Measurements from ENCODE around the gene COBLL1.

COBLL1 gene

DNA sequence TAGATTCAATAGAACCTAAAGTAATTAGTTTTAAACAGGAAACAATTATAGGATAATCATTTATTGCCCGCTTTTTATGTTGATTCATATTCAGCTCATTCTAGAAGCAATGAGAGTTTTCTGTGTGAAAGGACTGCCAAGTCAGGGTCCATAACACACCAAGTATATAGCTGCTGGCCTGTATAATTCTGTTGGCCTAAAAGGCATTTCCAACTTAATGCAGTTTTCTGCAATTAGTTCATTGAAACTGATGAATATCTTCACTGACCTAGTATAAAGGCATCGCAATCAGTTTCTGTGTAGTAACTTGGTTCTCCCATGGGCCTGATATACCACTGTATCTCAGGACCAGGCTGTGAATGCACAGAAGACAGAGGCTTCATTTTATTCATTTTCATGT lies 151.3 kb downstream of the COBLL1 start:
- Histone ChIP-seq H3K9me3 (no peaks in the 10 kb centered on the region), H3K27ac (no peak overlapping the region), H3K36me3 (no peaks in the 10 kb centered on the region), H3K4me1 (ENCODE audit: control insufficient read depth in 1 of 2, insufficient read depth in 1 of 2, low read depth in 1 of 2, low read length in 1 of 2) (no peaks in the 10 kb centered on the region), H3K4me3 (ENCODE audit: low read depth in 1 of 2, low read length in 1 of 2) (no peak overlapping the region), H3K27me3 (no peaks in the 10 kb centered on the region)
- TF ChIP-seq, protein P1, sequence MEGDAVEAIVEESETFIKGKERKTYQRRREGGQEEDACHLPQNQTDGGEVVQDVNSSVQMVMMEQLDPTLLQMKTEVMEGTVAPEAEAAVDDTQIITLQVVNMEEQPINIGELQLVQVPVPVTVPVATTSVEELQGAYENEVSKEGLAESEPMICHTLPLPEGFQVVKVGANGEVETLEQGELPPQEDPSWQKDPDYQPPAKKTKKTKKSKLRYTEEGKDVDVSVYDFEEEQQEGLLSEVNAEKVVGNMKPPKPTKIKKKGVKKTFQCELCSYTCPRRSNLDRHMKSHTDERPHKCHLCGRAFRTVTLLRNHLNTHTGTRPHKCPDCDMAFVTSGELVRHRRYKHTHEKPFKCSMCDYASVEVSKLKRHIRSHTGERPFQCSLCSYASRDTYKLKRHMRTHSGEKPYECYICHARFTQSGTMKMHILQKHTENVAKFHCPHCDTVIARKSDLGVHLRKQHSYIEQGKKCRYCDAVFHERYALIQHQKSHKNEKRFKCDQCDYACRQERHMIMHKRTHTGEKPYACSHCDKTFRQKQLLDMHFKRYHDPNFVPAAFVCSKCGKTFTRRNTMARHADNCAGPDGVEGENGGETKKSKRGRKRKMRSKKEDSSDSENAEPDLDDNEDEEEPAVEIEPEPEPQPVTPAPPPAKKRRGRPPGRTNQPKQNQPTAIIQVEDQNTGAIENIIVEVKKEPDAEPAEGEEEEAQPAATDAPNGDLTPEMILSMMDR (IDR thresholded peaks at IDR 0.05) = no peak

DNA sequence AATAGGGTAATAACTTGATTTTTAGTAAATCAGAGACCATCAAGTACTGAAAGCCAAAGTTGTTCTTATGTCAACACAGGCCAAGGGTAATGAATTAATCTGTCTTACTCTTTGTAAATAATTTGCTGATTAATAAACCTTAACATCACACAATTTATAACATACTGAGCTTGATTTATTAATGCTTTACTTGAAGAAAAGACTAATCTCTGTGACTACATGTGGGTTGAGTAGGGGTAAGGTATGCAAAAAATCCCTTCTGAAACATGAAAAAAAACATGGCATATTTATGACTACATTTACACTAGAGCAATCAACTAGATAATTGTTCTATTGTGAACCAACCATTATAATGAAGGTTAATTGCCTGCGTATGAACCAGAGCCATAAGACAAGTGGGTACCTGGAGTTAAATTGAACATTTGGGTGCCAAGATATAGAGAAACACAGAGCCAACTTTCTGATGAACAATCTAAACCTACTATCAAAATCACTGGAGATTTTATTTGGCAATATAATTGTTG lies 152.7 kb downstream of the COBLL1 start:
- no peaks in the 10 kb centered on the region for H3K36me3 ChIP-seq
- no peaks in the 10 kb centered on the region for H3K9me3 ChIP-seq
- H3K4me1 ChIP-seq (ENCODE audit: control insufficient read depth in 1 of 2, insufficient read depth in 1 of 2, low read depth in 1 of 2, low read length in 1 of 2) = no peaks in the 10 kb centered on the region
- no peak overlapping the region for H3K4me3 ChIP-seq (ENCODE audit: low read depth in 1 of 2, low read length in 1 of 2)
- TF ChIP-seq, protein P1 (IDR thresholded peaks at IDR 0.05) = no peak
- no peak overlapping the region for H3K27ac ChIP-seq
- H3K27me3 ChIP-seq = no peaks in the 10 kb centered on the region

DNA sequence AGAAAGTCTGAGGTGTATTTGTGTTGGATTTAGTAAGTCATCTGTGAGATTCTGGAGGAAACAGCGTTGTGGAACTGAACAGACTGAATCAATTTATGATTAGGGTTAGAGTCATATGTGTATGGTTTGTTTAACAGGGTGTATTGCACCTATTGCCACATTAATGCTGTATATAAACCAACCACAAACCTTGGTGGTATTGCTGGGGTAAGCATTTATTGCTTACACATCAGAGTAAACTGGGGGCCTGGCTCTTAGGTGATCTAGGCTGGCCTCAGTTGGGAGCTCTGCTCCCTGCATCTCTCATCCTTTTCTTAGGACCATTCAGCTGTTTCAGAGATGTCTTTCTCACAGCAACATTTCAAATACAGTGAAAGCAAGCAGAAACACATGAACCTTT lies 160.6 kb downstream of the COBLL1 start:
- Histone ChIP-seq H3K4me3 (ENCODE audit: low read depth in 1 of 2, low read length in 1 of 2) (no peak overlapping the region), H3K27me3 (no peaks in the 10 kb centered on the region), H3K9me3 (peaks cover 3% of the 10 kb centered on the region), H3K36me3 (no peaks in the 10 kb centered on the region), H3K27ac (no peak overlapping the region), H3K4me1 (ENCODE audit: control insufficient read depth in 1 of 2, insufficient read depth in 1 of 2, low read depth in 1 of 2, low read length in 1 of 2) (no peaks in the 10 kb centered on the region)
- TF ChIP-seq, protein P1 (IDR thresholded peaks at IDR 0.05) = no peak

DNA sequence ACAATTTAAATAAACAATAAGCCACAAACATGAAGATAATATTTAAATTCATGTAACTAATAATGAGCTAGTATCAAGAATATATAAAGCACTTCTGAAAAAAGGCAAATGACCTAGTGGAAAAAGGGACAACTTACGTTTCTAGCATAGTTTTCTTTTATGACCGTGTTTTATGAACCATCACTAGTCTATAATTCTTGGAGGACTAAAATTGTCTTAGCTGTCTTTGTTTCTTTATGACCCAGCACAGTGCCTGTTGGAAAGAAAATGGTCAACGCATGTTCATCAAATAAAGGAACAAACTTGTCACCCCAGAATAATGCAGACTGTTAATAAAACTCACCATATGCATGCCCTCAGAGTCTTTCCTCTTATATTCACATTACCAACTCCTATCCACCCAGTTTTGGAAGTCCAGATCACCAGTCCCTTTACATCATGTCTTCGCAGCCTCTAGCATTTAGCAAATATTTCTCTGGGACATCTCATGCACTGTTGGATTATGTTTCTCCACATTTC lies 162.9 kb downstream of the COBLL1 start:
- Histone ChIP-seq H3K27me3 (no peaks in the 10 kb centered on the region), H3K4me1 (ENCODE audit: control insufficient read depth in 1 of 2, insufficient read depth in 1 of 2, low read depth in 1 of 2, low read length in 1 of 2) (no peaks in the 10 kb centered on the region), H3K36me3 (no peaks in the 10 kb centered on the region), H3K9me3 (peaks cover 3% of the 10 kb centered on the region), H3K4me3 (ENCODE audit: low read depth in 1 of 2, low read length in 1 of 2) (no peak overlapping the region), H3K27ac (no peak overlapping the region)
- TF ChIP-seq, protein P1 (IDR thresholded peaks at IDR 0.05) = no peak

DNA sequence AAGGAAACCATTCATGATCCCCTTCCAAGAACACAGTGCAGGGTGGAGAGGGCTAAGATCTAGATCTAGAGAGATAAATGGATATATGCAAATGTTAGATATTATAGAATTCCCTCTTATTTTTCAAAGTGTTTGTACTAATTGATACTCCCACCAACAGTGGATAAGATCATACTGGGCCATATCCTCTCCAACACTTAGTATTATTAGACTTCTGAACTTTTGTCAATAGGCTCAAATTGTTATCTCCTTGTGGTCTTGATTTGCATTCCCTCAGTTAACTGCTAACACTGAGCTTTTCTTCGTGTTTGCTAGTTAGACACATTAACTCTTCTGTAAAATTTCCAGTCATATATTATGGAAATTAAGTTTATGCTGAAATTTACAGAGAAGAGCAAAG lies 163.9 kb downstream of the COBLL1 start:
- TF ChIP-seq, protein P1 (IDR thresholded peaks at IDR 0.05) = no peak
- H3K4me3 ChIP-seq (ENCODE audit: low read depth in 1 of 2, low read length in 1 of 2) = no peak overlapping the region
- no peaks in the 10 kb centered on the region for H3K27me3 ChIP-seq
- no peak overlapping the region for H3K27ac ChIP-seq
- no peaks in the 10 kb centered on the region for H3K4me1 ChIP-seq (ENCODE audit: control insufficient read depth in 1 of 2, insufficient read depth in 1 of 2, low read depth in 1 of 2, low read length in 1 of 2)
- peaks cover 3% of the 10 kb centered on the region for H3K9me3 ChIP-seq
- H3K36me3 ChIP-seq = no peaks in the 10 kb centered on the region

Measured in neutrophil (primary cell).